Smooth muscle cell of the pulmonary artery (primary cell): ENCODE measurements around the gene MXD1. TPM values are rescaled to one million over a fixed set of nuclear protein-coding genes. Genes with fewer than 3 reads are reported as not detected.

ENCODE experiments used
- total RNA-seq: library from RNA; depleted of rRNA; stranded (reverse); fragments of >200 nt; gene quantifications from 2 replicates; pipeline ENCODE4 v1.2.3, GENCODE V29; 2014

Gene MXD1
- total RNA-seq = 6.9 and 11.5 TPM in 2 replicates

GRCh38 chr2:69914950-69915945, at the start of gene MXD1:
Gene MXD1 (plus strand): TSS chr2:69915109. CDS start chr2:69915331, 222 bp downstream.

GRCh38 chr2:69893684-69894551, 21.0 kb upstream of the MXD1 start, which contains the start of gene SNRNP27:
Gene SNRNP27 (plus strand): TSS chr2:69893956. CDS start chr2:69893985, 29 bp downstream.

GRCh38 chr2:69961496-69961895, 46.6 kb downstream of the MXD1 start, which contains the start of gene ASPRV1:
Gene ASPRV1 (minus strand): TSS chr2:69961631. CDS start chr2:69961436, 195 bp downstream.

Other genes with a start within 250 kb of the MXD1 start
- gene ANXA4, start 173.0 kb upstream of the MXD1 start, total RNA-seq = 56.0 and 67.2 TPM in 2 replicates
- 11.7 and 15.3 TPM in 2 replicates for gene GMCL1, start 85.4 kb upstream of the MXD1 start, total RNA-seq
- 19.4 and 27.4 TPM in 2 replicates for gene SNRNP27, start 21.2 kb upstream of the MXD1 start, total RNA-seq
- gene ASPRV1, start 46.5 kb downstream of the MXD1 start, total RNA-seq = 0.33 and 0.46 TPM in 2 replicates
- gene PCBP1, start 172.4 kb downstream of the MXD1 start, total RNA-seq = 87.6 and 104 TPM in 2 replicates